OCI-LY1 (cell line): ENCODE results near the gene SSRP1.

Source experiments
- EZH2 ChIP-seq: fragments of 200-600 bp; sonication (generic), shearing (Covaris generic); IDR thresholded peaks from 2 replicates; pipeline ENCODE4 v1.8.0; 2017; ENCODE audit warnings: borderline replicate concordance, mixed run types, mild to moderate bottlenecking, antibody characterized with exemption, low read length, moderate library complexity, mixed read lengths
- TF ChIP-seq, protein P1 (sequence below): fragments of 200-600 bp; sonication (generic), shearing (Covaris generic); IDR thresholded peaks from 2 replicates; pipeline ENCODE4 v1.5.1; 2017; ENCODE audit warnings: mild to moderate bottlenecking, antibody characterized with exemption, low read length, moderate library complexity, mixed read lengths

- TF ChIP-seq, protein P1, sequence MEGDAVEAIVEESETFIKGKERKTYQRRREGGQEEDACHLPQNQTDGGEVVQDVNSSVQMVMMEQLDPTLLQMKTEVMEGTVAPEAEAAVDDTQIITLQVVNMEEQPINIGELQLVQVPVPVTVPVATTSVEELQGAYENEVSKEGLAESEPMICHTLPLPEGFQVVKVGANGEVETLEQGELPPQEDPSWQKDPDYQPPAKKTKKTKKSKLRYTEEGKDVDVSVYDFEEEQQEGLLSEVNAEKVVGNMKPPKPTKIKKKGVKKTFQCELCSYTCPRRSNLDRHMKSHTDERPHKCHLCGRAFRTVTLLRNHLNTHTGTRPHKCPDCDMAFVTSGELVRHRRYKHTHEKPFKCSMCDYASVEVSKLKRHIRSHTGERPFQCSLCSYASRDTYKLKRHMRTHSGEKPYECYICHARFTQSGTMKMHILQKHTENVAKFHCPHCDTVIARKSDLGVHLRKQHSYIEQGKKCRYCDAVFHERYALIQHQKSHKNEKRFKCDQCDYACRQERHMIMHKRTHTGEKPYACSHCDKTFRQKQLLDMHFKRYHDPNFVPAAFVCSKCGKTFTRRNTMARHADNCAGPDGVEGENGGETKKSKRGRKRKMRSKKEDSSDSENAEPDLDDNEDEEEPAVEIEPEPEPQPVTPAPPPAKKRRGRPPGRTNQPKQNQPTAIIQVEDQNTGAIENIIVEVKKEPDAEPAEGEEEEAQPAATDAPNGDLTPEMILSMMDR = no peak
- no peak for TF ChIP-seq EZH2
Observed at GRCh38 chr11:57278721-57279095, 57.0 kb downstream of the SSRP1 start.
